K562 (cell line): ENCODE measurements around the gene NABP2. TPM values are rescaled to one million over a fixed set of nuclear protein-coding genes. Genes with fewer than 3 reads are reported as not detected.
A peak's percentile ranks its signal among the peaks of the same experiment; 100 is the strongest.

Experiments used
- ATAC-seq: fragments of 200-7000 bp; cut with Tn5 transposase; 3 replicates; pipeline ENCODE4 v1.9.1; 2020; ENCODE audit warnings: moderate library complexity
- BruUV-seq: library from RNA; stranded (reverse); fragments of 400-500 nt; replicated peaks from 2 replicates; lab custom pipeline; 2021; lab: Mats Ljungman, UMichigan
- CTCF ChIA-PET: fragments of 300-600 bp; formaldehyde crosslinking; extraction: SDS; loops from one replicate; lab custom pipeline; 2021; ENCODE audit warnings: low intra/inter-chr PET ratio; lab: Yijun Ruan, JAX
- POLR2A ChIA-PET: fragments of 300-600, 350-650 bp; sonication (Branson Sonifier 250); formaldehyde crosslinking; extraction: SDS; loops from one replicate; lab custom pipeline; 2021; ENCODE audit warnings: antibody characterized with exemption, inconsistent platforms; lab: Yijun Ruan, JAX
- DNase-seq, 4 experiments: peaks; one replicate each; pipeline versions ENCODE4 v3.0.0 to v3.0.0-alpha.2; 2011 to 2018; ENCODE audit warnings: low spot score in 3 of 4, mixed read lengths in 3 of 4; ENCODE audit errors: extremely low read depth in 1 of 4
- FAIRE-seq: peaks from 2 replicates; lab custom pipeline; 2011; peaks lifted over from hg19 to GRCh38; lab: Jason Lieb, UNC
- H2AFZ ChIP-seq: 2 replicates; pipeline ENCODE4 v1.6.0; 2011; ENCODE audit warnings: low read depth, low read length, control low read depth, inconsistent platforms
- H3K27ac ChIP-seq: fragments of 200-600 bp; 3 replicates; pipeline ENCODE4 v1.8.0; 2011; ENCODE audit warnings: low read depth, mild to moderate bottlenecking, control low read depth, inconsistent platforms, low read length, moderate library complexity, mixed read lengths; ENCODE audit errors: extremely low read depth
- H3K27me3 ChIP-seq, 2 experiments: fragments of 300-600 bp in 1 of 2; 2 replicates in 1 of 2; 3 replicates in 1 of 2; pipeline versions ENCODE4 v1.6.0 to v1.8.0; 2011; ENCODE audit warnings: inconsistent platforms in 2 of 2, low read length in 2 of 2, mild to moderate bottlenecking in 1 of 2, mixed read lengths in 1 of 2, moderate library complexity in 1 of 2; ENCODE audit not compliant: control insufficient read depth in 2 of 2, insufficient read depth in 2 of 2
- H3K36me3 ChIP-seq: fragments of 300-600 bp; 3 replicates; pipeline ENCODE4 v1.8.0; 2011; ENCODE audit warnings: mild to moderate bottlenecking, low read length, inconsistent platforms; ENCODE audit not compliant: control insufficient read depth, insufficient read depth
- H3K4me1 ChIP-seq, 2 experiments: fragments of 200-600 bp in 1 of 2; replicated peaks in 1 of 2; 2 replicates in 1 of 2; 3 replicates in 1 of 2; pipeline versions ENCODE4 v1.5.1 to v1.8.0; 2011; ENCODE audit warnings: inconsistent platforms in 2 of 2, low read length in 2 of 2, mild to moderate bottlenecking in 1 of 2, mixed read lengths in 1 of 2, moderate library complexity in 1 of 2; ENCODE audit not compliant: control insufficient read depth in 2 of 2, insufficient read depth in 2 of 2
- H3K4me2 ChIP-seq: 2 replicates; pipeline ENCODE4 v1.6.1; 2011; ENCODE audit warnings: low read length, control low read depth, inconsistent platforms, mixed read lengths; ENCODE audit not compliant: insufficient read depth
- H3K4me3 ChIP-seq: fragments of 200-600 bp; sonication (generic), shearing (Covaris generic); 2 replicates; pipeline ENCODE4 v1.5.1; 2016; ENCODE audit warnings: control low read depth, inconsistent platforms
- H3K79me2 ChIP-seq: fragments of 200-600 bp; 3 replicates; pipeline ENCODE4 v1.8.0; 2011; ENCODE audit warnings: low read length, inconsistent platforms; ENCODE audit not compliant: control insufficient read depth, insufficient read depth
- H3K9ac ChIP-seq, 2 experiments: 2 replicates each; pipeline versions ENCODE4 v1.6.0 to v1.6.1; 2011; ENCODE audit warnings: low read depth in 2 of 2, low read length in 2 of 2, control low read depth in 1 of 2, inconsistent platforms in 1 of 2, mild to moderate bottlenecking in 1 of 2, mixed read lengths in 1 of 2; ENCODE audit not compliant: insufficient read depth in 1 of 2
- H3K9me1 ChIP-seq: one replicate; pipeline ENCODE4 v1.6.0; 2011; ENCODE audit warnings: inconsistent platforms, mild to moderate bottlenecking, low read length, moderate library complexity; ENCODE audit not compliant: control insufficient read depth, insufficient read depth
- H3K9me3 ChIP-seq: replicated peaks from 2 replicates; pipeline ENCODE4 v1.5.1; 2011; ENCODE audit warnings: low read depth, low read length, inconsistent platforms; ENCODE audit not compliant: control insufficient read depth, insufficient read depth
- H4K20me1 ChIP-seq: replicated peaks from 2 replicates; pipeline ENCODE4 v1.6.1; 2011; ENCODE audit warnings: low read length, inconsistent platforms, mixed read lengths; ENCODE audit not compliant: control insufficient read depth, insufficient read depth
- AFF1 ChIP-seq, 2 experiments: fragments of 450-650 bp; IDR thresholded peaks; 2 replicates each; pipeline ENCODE4 v1.6.1; 2018; ENCODE audit warnings: mild to moderate bottlenecking in 2 of 2, low read depth in 1 of 2; ENCODE audit not compliant: partially characterized antibody in 2 of 2
- CREB3L1 ChIP-seq: fragments of 450-650 bp; IDR thresholded peaks from 2 replicates; pipeline ENCODE4 v1.6.1; 2014; ENCODE audit warnings: low read depth, mild to moderate bottlenecking, moderate library complexity, borderline replicate concordance
- EZH2 ChIP-seq: IDR thresholded peaks from 2 replicates; pipeline ENCODE4 v1.6.1; 2012; ENCODE audit warnings: low read depth, mild to moderate bottlenecking, inconsistent platforms, low read length, borderline replicate concordance
- FOXA3 ChIP-seq, 2 experiments: fragments of 450-650 bp in 1 of 2; sonication (generic) in 1 of 2; formaldehyde crosslinking; IDR thresholded peaks in 1 of 2; conservative IDR thresholded peaks in 1 of 2; 2 replicates each; pipeline versions ENCODE4 v1.4.0 to v1.8.0; 2020 to 2022; ENCODE audit warnings: mild to moderate bottlenecking in 2 of 2, missing genetic modification reagents in 1 of 2
- HLTF ChIP-seq: fragments of 450-650 bp; IDR thresholded peaks from 2 replicates; pipeline ENCODE4 v1.6.1; 2016
- KAT8 ChIP-seq: fragments of 450-650 bp; IDR thresholded peaks from 2 replicates; pipeline ENCODE4 v1.6.1; 2016; ENCODE audit warnings: low read depth, mild to moderate bottlenecking
- ZNF444 ChIP-seq: fragments of 250-450 bp; sonication (Bioruptor Pico); IDR thresholded peaks from 2 replicates; pipeline ENCODE4 v1.4.0; 2020; ENCODE audit warnings: mild to moderate bottlenecking, moderate library complexity
- ZNF586 ChIP-seq: fragments of 450-650 bp; formaldehyde crosslinking; conservative IDR thresholded peaks from 2 replicates; pipeline ENCODE4 v1.4.0; 2020; ENCODE audit warnings: mild to moderate bottlenecking, moderate library complexity
- ZNF77 ChIP-seq: fragments of 250-450 bp; sonication (Bioruptor Pico); IDR thresholded peaks from 2 replicates; pipeline ENCODE4 v1.5.0; 2020
- WGBS: fragments of 100-300 bp; shearing (Covaris generic); methylation state at CpG from one replicate; pipeline ENCODE4 v1.1.6; 2016; ENCODE audit warnings: low coverage, mixed read lengths; ENCODE audit not compliant: insufficient coverage; ENCODE audit errors: missing lambda C conversion rate; 5-methylcytosine and 5-hydroxymethylcytosine counted together
- in situ Hi-C: fragments of 300-500 bp; cut with MboI; formaldehyde crosslinking; loops from 4 replicates; pipeline ENCODE4 v1.15.0; 2018; ENCODE audit warnings: inconsistent platforms, mixed read lengths
- intact Hi-C: fragments of 100-400 bp; cut with micrococcal nuclease; formaldehyde crosslinking; loops from 2 replicates; pipeline ENCODE4 v1.14.2; 2022
- polyA plus RNA-seq, 8 experiments: library from polyadenylated mRNA; depleted of rRNA in 4 of 8; stranded (reverse) in 5 of 8; unstranded in 3 of 8; fragments of >200 nt; fragmentation: Nextera tagmentation in 2 of 8; fragmentation: Illumina TruSeq in 1 of 8; extraction: Ambion mirVana in 2 of 8; extraction: Trizol in 1 of 8; gene quantifications; 2 replicates each; pipeline versions ENCODE4 v1.2.1 to v1.2.3, GENCODE V29; 2011 to 2014; ENCODE audit warnings: inconsistent platforms in 1 of 8, missing spikeins in 1 of 8
- total RNA-seq, 7 experiments: library from RNA; depleted of rRNA in 6 of 7; stranded (reverse); fragments of >200 nt in 6 of 7; fragmentation: Illumina TruSeq in 2 of 7; extraction: Trizol in 2 of 7; gene quantifications; 2 replicates each; pipeline versions ENCODE4 v1.2.1 to v1.2.3, GENCODE V29; 2011 to 2021; ENCODE audit warnings: low replicate concordance in 1 of 7
- TF ChIP-seq, protein P1 (sequence below), 2 experiments: fragments of 200-800 bp in 1 of 2; sonication (Bioruptor generic) in 1 of 2; sonication (generic) in 1 of 2; formaldehyde crosslinking in 1 of 2; IDR thresholded peaks in 1 of 2; conservative IDR thresholded peaks in 1 of 2; 2 replicates each; pipeline versions ENCODE4 v1.5.0 to v1.6.1; 2016 to 2020; ENCODE audit warnings: missing compliant biosample characterization in 1 of 2, missing genetic modification characterization in 1 of 2, missing genetic modification reagents in 1 of 2
- TF ChIP-seq, protein P2 (sequence below): fragments of 200-400 bp; formaldehyde crosslinking; IDR thresholded peaks from 2 replicates; pipeline ENCODE4 v1.6.1; 2017; ENCODE audit warnings: mild to moderate bottlenecking, low read depth, low read length, moderate library complexity

NABP2 gene
- total and polyA plus RNA-seq, 9 of the 15 experiments (the other 6 are each of a cell fraction or from before 2014, with no cell fraction given), result 11.3 to 60.6 (median 43.5) TPM

DNA sequence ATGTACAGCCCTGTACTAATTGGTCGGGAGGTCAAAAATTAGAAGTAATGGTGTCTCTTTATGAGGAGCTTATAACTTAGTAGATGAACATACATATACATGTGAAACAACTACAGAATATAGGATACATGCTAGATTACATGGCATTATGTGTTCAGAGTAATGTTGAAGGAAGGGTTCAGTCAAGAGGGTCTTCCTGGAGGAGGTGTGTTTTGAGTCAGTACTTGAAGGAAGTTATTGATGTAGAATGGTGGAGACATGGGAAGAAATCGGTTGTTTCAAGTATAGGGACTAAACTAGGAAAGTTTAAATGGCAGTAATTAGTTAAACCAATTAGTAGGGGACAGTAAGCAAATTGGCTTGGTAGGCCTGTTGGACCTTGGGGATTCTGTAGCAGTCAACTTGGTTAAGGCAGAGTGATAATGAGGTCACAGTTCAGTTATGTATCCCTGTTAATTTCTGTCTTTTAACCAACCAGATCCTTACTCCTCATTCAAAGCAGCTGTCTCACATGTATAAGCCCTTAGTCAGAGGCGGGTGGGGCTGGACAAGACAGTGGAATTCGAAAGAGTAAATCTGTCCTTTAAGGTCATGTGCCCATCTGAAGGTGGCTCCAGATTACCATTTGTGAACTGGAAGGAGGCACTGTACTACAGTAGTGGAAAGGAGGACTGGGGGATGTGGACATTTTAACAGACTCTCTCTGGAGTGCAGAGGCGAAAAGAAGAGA lies 37.5 kb downstream of the NABP2 start:
- FAIRE-seq, result peak; percentile 57
- no peak overlapping the region for H3K4me3 ChIP-seq
- intact Hi-C loops, result loop anchor here (2.0 kb wide), 1 partner anchor 69 kb away; no protein-coding TSS in a partner anchor
- no peak for ATAC-seq
- no peaks in the 10 kb centered on the region for H3K9me1 ChIP-seq
- in situ Hi-C loops, result no loop called here
- H3K79me2 ChIP-seq, result peaks cover 14% of the 10 kb centered on the region
- no peak overlapping the region for H3K9ac ChIP-seq
- H3K36me3 ChIP-seq, result peaks cover 5% of the 10 kb centered on the region; the same call in 2 of the 3 replicates
- peak in 1 of 4 experiments; percentile 25 for DNase-seq
- H4K20me1 ChIP-seq, result peaks cover 6% of the 10 kb centered on the region
- no peaks in the 10 kb centered on the region for H3K27me3 ChIP-seq
- 53% methylated on average over 5 of the region's 5 CpGs for WGBS
- POLR2A ChIA-PET, result interaction anchor here (0.7 to 1.2 kb wide), 2 partner anchors 9 kb away, joined by 3 to 4 read pairs; no protein-coding TSS in a partner anchor
- CTCF ChIA-PET, result interaction anchor here (0.9 kb wide), 1 partner anchor 56 kb away, joined by 7 read pairs; no protein-coding TSS in a partner anchor
- no peak overlapping the region for H2AFZ ChIP-seq
- no TSS peak for BruUV-seq
- H3K4me1 ChIP-seq, result peaks cover 17 to 25% of the 10 kb centered on the region in 2 experiments; a peak in 4 of 5 replicates
- H3K9me3 ChIP-seq, result no peaks in the 10 kb centered on the region
- H3K27ac ChIP-seq, result no peak overlapping the region
- no peak overlapping the region for H3K4me2 ChIP-seq
- TF ChIP-seq ZNF586 (CRISPR knock-in tag) (no peak), CREB3L1 (no peak), HLTF (no peak), FOXA3 (CRISPR knock-in tag; conservative IDR thresholded peaks at IDR 0.05 in 1 of 2, IDR thresholded peaks at IDR 0.05 in 1 of 2) (no peak), EZH2 (no peak), ZNF77 (CRISPR knock-in tag) (no peak), AFF1 (IDR thresholded peaks at IDR 0.05; ENCODE audit: low read depth in 1 of 2, partially characterized antibody in 2 of 2) (no peak), KAT8 (no peak), ZNF444 (CRISPR knock-in tag) (no peak)
- TF ChIP-seq, protein P1, sequence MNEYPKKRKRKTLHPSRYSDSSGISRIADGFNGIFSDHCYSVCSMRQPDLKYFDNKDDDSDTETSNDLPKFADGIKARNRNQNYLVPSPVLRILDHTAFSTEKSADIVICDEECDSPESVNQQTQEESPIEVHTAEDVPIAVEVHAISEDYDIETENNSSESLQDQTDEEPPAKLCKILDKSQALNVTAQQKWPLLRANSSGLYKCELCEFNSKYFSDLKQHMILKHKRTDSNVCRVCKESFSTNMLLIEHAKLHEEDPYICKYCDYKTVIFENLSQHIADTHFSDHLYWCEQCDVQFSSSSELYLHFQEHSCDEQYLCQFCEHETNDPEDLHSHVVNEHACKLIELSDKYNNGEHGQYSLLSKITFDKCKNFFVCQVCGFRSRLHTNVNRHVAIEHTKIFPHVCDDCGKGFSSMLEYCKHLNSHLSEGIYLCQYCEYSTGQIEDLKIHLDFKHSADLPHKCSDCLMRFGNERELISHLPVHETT (CRISPR knock-in tag; conservative IDR thresholded peaks at IDR 0.05 in 1 of 2, IDR thresholded peaks at IDR 0.05 in 1 of 2), result no peak
- TF ChIP-seq, protein P2, sequence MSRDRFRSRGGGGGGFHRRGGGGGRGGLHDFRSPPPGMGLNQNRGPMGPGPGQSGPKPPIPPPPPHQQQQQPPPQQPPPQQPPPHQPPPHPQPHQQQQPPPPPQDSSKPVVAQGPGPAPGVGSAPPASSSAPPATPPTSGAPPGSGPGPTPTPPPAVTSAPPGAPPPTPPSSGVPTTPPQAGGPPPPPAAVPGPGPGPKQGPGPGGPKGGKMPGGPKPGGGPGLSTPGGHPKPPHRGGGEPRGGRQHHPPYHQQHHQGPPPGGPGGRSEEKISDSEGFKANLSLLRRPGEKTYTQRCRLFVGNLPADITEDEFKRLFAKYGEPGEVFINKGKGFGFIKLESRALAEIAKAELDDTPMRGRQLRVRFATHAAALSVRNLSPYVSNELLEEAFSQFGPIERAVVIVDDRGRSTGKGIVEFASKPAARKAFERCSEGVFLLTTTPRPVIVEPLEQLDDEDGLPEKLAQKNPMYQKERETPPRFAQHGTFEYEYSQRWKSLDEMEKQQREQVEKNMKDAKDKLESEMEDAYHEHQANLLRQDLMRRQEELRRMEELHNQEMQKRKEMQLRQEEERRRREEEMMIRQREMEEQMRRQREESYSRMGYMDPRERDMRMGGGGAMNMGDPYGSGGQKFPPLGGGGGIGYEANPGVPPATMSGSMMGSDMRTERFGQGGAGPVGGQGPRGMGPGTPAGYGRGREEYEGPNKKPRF, result no peak
